GM18861 (cell line): ENCODE measurements around the gene GMNN.
"Not testable (repeated sequence)": the region's sequence is repeated elsewhere in the genome, so short reads cannot be mapped to it uniquely, and the experiment has no call there.

Experiments
- ATAC-seq: cut with Tn5 transposase; IDR thresholded peaks from one replicate; pipeline ENCODE4 v1.9.1; 2021; ENCODE audit not compliant: unreplicated experiment

GMNN gene

GRCh38 chr6:24774696-24775519, at the start of gene GMNN:
GMNN (plus strand) TSS chr6:24774937; CDS start chr6:24777247, 2,310 bp downstream.
- peak; percentile 78 for ATAC-seq

DNA sequence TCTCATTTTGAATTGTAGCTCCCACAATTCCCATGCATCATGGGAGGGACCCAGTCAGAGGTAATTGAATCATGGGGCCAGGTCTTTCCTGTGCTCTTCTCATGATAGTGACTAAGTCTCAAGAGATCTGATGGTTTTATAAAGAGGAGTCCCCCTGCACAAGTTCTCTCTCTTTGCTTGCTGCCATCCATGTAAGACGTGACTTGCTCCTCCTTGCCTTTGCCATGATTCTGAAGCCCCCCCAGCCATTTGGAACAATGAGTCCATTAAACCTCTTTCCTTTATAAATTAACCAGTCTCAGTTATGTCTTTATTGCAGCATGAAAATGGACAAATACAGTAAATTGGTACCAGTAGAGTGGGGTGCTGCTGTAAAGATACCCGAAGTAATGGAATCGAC, 44.1 kb upstream of the GMNN start:
- ATAC-seq: not testable (repeated sequence)

DNA sequence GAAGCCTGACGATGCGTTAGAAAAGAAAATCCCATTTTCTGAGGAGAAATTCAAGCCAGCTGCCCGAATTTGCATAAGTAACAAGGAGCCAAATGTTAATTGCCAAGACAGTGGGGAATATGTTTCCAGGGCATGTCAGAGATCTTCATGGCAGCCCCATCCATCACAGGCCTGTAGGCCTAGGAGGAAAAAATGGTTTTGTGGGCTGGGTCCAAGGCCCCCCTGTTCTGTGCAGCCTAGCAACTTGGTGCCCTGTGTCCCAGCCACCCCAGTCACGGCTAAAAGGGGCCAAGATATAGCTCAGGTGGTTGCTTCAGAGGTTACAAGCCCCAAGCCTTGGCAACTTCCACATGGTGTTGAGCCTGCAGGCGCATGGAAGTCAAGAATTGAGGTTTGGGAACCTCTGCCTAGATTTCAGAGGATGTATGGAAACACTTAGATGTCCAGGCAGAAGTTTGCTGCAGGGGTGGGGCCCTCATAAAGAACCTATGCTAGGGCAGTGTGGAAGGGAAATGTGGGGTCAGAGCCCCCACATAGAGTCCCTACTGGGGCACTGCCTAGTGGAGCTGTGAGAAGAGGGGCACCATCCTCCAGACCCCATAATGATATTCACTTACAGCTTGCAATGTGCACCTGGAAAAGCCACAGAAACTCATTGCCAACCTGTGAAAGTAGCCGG, 43.1 kb upstream of the GMNN start:
- ATAC-seq: not testable (repeated sequence)

DNA sequence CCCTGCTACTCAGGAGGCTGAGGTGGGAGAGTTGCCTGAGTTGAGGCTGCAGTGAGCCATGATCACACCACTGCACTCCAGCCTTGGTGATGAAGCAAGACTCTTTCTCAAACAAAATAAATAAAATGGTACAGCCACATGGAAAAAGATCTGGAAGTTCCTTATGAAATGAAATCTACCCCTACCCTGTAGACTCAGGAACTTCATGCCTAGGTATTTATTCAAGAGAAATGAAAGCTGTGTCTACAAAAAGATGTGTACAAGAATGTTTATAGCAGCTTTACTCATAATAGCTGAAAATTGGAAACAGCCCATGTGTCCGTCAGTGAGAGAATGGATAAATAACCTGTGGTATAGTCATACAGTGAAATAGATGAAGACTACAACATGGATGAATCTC, 40.6 kb upstream of the GMNN start:
- no peak for ATAC-seq

- not testable (repeated sequence) for ATAC-seq
These were observed 40.0 kb upstream of the GMNN start for GRCh38 chr6:24734710-24735109.

- ATAC-seq: no peak
These were observed 36.0 kb upstream of the GMNN start for GRCh38 chr6:24738741-24739140.

DNA sequence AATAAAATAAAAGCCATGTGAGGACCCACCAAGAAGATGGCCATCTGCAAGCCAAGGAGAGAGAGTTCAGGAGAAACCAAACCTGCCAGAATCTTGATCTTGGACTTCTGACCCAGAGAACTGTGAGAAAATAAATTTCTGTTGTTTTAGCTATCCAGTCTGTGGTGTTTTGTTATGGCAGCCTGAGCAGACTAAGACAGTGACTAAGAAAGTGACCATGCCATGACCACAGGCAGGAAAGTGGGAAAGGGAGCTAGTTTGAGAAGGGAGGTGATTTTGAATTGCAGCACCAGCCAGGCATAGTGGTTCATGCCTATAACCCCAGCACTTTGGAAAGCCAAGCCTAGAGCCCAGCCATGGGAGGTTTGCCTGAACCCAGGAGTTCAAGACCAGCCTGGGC, 33.9 kb upstream of the GMNN start:
- ATAC-seq: no peak

DNA sequence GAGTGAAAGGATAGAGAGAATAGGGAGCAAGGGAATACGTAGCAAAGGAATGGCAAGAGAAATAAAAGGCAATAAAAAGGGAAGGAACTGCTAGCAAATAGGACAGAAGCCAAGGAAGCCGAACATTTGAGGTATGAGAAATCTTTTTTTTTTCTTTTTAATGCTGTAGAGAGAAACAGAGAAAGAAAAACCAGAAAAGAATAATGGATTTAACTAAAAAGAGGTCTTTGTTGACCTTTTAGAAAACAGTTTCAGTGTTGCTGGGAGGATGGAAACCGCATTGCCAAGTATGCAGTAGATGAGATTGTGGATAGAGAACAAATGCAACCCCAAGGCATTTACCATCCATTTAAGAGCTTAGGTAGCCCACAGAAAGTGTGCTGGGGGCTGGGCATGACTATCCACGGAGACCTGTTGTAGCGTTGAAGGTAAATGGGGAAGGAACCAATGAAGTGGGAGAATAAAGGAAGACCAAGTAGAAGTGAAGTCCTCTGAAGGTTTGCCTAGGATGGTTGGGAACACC, 32.5 kb upstream of the GMNN start:
- ATAC-seq: no peak

GRCh38 chr6:24743265-24743943, 31.3 kb upstream of the GMNN start:
- ATAC-seq: peak; percentile 80

- ATAC-seq: peak; percentile 49
These were observed 30.8 kb upstream of the GMNN start for GRCh38 chr6:24743944-24744335.

DNA sequence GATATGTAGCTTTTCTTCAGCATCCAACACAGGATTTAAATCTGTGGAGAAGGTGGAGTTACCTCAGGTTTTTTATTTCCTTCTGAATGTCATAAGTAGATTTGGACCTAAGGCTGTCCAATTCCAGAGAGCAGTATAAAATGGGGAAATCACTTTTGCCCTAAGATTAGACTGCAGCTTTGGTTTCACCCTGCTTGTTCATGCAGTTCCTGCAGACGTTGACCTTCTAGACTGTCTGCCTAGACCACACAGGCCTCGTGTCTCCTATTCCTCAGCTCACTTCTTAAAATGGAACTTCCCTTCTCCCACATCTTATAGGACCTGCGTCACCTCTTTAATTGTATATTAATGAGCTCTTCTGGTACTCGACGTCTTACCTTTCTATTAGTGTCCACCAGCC, 29.8 kb upstream of the GMNN start:
- no peak for ATAC-seq

DNA sequence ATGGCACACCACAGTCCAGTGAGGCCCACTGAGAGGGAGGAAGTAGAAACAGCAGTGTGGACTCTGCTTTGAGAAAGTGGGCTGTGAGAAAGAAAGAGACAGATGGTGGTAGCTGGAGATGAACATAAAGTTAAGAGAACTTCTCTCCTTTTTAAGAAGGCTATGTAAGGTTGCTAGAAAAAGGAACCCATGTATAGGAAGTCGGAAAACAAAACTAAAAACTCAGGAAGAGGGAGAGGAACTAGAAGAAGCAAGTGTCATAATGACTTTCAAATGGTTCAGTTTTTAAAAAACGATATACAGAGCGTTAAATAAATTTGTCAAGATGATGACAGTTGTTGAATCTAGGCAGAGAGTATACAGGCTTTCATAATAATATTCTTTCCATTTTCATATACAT, 25.4 kb upstream of the GMNN start:
- ATAC-seq: no peak

DNA sequence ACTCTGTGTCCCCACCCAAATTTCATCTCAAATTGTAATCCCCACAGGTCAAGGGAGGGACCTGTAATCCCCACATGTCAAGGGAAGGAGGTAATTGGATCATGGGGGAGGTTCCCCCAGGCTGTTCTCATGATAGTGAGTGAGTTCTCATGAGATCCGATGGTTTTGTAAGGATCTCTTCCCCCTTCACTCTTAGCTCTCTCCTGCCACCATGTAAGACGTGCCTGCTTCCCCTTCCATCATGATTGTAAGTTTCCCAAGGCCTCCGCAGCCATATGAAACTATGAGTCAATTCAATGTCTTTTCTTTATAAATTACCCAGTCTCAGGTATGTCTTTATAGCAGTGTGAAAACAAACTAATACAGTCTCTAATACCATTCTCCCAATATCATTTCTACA, 23.9 kb upstream of the GMNN start:
- ATAC-seq: not testable (repeated sequence)

GRCh38 chr6:24752503-24752902, 22.2 kb upstream of the GMNN start:
- no peak for ATAC-seq

DNA sequence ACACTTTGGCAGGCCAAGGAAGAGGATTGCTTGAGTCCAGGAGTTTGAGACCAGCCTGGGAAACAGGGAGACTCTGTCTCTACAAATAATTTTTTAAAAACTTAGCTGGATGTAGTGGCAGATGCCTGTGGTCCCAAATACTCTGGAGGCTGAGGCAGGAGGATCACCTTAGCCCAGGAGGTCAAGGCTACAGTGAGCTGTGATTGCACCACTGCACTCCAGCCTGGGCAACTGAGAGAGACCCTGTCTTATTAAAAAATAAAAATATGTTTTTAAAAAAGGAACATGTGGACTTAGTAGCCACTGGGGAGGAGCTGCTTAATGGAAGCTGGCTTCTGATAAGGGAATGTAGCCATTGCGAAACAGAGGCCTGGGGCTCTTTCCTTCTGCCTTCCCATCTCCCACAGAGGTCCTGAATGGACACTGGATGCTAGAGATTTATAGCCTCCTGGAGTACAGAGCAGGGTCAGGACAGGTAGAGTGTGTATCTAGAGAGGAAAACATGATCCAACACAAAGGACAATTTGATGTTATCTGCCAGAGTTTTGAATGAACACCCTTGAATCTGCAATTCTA, 21.7 kb upstream of the GMNN start:
- ATAC-seq: no peak

DNA sequence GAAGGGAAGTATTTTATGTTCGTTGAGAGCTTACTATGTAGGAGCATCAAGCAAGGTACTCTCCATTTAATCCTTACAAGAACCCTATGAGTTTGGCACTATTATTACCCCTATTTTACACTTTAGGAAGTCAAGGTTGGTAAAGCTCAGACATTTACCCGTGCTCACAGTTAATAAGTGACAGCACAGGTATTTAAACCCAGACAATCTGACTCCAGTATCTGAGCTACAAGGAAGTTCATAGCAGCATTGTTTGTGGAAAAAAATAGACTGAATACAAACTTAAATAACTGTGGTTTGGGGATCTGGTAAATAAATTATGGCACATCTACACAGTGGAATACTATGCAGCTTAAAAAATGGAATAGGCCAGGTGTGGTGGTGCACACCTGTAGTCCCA, 21.2 kb upstream of the GMNN start:
- ATAC-seq: no peak

DNA sequence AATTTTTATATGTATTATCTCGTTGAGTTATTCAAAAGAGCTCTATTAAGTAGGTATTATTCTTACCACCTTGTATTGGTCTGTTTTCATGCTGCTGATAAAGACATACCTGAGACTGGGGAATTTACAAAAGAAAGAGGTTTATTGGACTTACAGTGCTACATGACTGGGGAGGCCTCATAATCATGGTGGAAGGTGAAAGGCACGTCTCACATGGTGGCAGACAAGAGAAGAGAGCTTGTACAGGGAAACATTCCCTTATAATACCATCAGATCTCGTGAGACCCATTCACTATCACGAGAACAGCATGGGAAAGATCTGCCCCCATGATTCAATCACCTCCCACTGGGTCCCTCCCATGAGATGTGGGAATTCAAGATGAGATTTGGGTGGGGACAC, 20.4 kb upstream of the GMNN start:
- not testable (repeated sequence) for ATAC-seq

DNA sequence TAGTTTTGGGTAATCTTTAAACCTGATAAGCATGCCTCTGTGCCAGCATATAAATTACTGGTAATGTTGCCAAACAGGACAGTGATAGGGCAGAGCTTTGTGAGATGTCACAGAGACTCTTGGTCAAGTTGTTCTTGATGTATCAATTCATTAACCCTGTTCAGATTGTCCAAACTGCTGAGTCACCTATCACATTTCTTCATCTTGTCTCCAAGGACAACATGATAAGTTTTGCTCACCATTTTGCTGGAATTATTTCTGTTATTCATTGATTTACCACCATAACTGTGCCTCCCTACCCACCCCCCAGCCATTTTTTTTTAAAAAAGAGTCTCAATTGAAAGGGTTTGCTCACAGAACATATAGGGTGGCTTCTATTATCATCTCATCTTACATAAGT, 19.5 kb upstream of the GMNN start:
- no peak for ATAC-seq

DNA sequence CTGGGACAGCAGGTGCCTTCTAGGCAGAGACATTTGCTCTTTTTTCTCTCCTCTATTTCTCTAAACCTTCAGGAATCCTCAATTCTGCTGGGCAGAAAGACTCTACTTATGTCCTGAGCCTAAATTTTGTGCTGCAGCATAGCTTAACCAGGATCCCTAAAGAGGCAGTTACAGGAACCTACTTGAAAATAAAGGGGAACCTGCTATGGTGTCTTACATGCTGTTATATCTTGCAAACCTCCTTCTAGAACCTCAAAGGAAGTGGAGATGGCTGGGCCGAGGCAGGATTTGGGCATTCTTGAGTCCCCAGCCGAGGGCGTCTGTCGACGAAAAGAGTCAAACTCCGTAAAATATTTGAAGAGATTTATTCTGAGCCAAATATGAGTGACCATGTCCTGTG, 17.1 kb upstream of the GMNN start:
- ATAC-seq: no peak

DNA sequence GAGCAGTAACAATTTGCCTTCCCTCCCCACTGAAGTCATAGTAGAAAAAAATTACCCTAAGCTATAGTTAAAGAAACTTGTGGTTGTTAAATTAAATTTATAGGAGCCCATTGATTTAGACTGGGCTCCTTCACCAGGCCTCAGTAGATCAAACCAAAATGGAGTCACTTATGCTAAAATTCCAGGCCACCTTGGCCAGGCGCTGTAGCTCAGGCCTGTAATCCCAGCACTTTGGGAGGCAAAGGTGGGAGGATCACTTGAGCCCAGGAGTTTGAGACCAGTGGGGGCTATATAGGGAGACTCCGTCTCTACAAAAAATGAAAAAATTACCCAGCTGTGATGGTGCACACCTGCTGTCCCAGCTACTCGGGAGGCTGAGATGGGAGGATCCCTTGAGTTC, 15.0 kb upstream of the GMNN start:
- ATAC-seq: no peak

DNA sequence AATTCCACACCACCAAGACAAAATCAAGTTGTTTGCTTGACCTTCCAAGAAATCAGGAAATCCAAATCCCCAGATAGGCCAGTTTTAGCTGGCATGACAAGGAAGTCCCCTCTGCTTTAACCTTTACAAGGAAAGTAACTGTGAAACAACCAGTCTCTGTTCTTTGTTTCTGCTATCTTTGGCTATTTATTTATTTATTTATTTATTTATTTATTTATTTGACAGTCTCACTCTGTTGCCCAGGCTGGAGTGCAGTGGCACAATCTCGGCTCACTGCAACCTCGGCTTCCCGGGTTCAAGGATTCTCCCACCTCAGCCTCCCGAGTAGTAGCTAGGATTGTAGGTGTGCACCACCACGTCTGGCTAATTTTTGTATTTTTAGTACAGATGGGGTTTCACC, 14.5 kb upstream of the GMNN start:
- ATAC-seq: no peak
